Inferior parietal cortex (tissue), 1 donor: Measurements from ENCODE around the gene RHEBL1.

ENCODE experiments used
- DNase-seq: peaks from one replicate; pipeline ENCODE4 v3.0.0-alpha.2; 2016; ENCODE audit errors: extremely low spot score

Gene RHEBL1

GRCh38 chr12:49054524-49054923 lies 15.3 kb downstream of the RHEBL1 start:
- DNase-seq: no peak

- DNase-seq: no peak
Observed at GRCh38 chr12:49054096-49054495, 15.7 kb downstream of the RHEBL1 start.

- DNase-seq: no peak
Observed at GRCh38 chr12:49052451-49053208, 17.1 kb downstream of the RHEBL1 start.

DNA sequence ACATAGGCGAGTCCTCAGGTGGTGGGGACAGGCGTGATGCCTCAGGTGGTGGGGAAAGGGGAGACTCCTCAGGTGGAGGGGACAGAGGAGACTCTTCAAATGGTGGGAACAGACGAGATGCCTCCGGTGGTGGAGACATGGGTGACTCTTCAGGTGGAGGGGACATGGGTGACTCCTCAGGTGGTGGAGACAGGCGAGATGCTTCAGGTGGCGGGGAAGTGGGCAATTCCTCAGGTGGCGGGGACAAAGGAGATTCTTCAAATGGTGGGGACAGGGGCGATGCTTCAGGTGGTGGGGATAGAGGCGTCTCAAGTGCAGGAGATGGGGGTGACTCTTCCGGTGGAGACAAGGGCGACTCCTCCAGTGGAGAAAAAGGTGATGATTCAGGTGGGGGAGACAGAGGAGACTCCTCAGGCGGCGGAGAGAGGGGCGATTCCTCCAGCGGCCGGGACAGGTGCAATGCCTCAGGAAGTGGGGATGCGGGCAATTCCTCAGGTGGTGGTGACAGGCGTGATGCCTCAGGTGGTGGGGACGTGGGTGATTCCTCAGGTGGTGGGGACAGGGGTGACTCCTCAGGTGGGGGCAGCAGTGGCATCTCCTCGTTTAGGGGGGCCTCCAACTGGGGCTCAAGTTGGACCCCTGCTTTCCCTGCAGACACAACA lies 17.9 kb downstream of the RHEBL1 start:
- no peak for DNase-seq

- DNase-seq: no peak
Observed at GRCh38 chr12:49051373-49051764, 18.4 kb downstream of the RHEBL1 start.

DNA sequence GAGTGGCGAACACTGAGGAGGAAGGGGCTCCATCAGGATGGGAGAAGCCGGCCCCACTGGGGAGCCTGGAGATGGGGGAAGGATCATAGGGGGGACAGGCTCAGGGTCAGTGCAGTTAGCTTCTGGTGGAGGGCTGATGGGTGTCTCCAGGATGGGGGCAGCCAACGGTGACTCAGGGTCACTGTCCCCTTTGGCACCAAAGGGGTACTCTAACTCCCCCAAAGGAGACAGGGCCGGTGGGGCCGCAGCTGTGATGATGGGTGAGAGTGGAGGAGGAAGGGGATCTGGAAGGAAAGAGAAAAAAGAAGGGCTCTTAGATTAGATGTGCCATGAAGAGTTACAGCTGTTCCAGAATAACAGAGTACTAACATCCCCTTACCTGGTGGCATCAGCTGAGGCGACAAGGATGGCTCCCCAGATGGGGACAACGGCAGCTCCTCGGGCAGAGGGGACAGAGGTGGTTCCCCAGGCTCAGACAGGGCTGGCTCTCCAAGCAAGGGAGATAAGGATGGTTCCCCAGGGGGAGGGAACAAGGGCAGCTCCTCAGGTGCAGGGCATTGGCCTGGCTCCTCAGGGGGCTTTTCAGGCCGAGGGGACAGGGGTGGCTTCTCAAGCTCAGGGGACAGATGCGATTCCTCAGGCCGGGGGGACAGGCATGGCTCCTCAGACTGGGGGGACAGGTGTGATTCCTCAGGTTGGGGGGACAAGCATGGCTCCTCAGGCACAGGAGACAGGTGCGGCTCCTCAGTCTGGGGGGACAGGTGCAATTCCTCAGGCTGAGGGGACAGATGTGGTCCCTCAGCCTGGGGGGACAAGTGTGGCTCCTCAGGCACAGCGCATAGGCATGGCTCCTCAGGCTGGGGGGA lies 19.0 kb downstream of the RHEBL1 start:
- no peak for DNase-seq

DNA sequence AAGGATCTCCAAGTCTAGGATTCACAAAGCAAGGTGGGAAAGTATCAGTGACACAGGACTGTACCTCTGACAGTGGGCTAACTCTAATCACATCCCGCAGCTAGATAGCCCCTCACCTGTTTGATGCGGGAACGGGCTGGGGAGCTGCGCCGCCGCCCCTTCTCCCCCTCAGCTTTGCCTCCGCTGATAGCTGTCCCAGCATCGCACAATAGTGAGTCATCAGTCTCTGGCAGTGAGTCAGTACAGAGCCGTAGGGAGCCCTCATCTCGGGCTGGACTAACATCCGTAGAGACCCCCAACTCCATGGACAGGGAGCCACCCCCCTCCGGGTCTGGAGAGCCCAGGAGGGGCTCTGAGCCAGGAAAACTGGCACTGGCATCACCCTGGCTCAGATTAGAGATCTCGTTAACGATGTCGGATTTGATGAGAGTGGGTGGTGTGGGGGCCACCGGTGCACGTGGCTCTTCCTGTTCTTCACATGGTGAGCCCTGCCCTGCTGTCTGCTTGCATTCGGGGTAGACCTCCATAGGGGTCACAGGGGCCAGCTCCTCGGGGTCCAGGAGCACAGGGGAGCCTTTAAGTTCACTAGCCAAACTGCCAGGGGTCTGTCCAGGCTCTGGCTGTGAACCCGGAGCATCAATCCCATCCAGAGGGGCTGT lies 20.1 kb downstream of the RHEBL1 start:
- no peak for DNase-seq

GRCh38 chr12:49048953-49049352 lies 20.8 kb downstream of the RHEBL1 start:
- DNase-seq: no peak

- no peak for DNase-seq
Observed at GRCh38 chr12:49046129-49046895, 23.5 kb downstream of the RHEBL1 start.

- DNase-seq: no peak
Observed at GRCh38 chr12:49044660-49045059, 25.1 kb downstream of the RHEBL1 start.

GRCh38 chr12:49043856-49044258 lies 25.9 kb downstream of the RHEBL1 start:
- peak; percentile 50 for DNase-seq

- DNase-seq: no peak
Observed at GRCh38 chr12:49043241-49043640, 26.5 kb downstream of the RHEBL1 start.

GRCh38 chr12:49041881-49042484 lies 27.8 kb downstream of the RHEBL1 start:
- DNase-seq: no peak

DNA sequence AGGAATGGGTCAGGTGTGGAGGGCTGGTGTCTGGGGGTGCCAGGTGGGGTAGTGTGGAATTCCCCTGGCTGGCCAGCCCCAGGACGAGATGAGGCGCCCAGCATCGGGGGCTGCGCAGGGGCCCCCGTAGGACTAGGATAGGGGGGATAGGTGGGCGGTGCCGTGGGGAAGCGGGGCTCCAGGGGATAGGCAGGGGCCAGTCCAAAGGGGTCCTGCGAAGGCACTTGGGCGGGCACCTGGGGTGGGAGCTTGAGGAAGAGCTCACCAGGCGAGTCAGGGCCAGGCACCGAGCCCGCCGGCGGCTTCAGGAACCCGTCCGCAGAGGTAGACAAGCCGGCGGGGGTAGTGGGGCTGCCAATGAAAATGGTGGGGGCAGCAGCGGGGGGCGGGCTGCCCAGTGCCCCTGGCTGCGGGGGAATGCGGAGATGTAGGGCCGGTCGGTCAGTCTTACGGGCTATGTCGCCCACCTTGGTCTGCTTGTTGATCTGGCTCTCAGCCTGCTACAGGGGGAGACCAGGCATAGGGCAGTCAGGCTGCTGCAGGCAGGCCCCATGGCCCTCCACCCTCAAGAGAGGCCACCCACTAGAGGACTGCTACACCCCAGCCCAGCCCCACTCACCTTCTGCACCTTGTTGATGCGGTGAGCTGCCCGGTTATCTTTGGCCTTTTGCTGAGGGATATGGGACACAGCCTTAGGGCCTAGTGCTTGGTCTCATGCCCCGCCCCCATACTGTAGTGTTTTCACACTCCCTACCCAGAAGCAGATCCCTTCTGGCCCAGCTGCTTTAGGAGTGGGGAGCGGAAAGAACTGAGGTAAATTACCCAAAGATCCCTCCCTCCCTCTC lies 28.5 kb downstream of the RHEBL1 start:
- DNase-seq: no peak

DNA sequence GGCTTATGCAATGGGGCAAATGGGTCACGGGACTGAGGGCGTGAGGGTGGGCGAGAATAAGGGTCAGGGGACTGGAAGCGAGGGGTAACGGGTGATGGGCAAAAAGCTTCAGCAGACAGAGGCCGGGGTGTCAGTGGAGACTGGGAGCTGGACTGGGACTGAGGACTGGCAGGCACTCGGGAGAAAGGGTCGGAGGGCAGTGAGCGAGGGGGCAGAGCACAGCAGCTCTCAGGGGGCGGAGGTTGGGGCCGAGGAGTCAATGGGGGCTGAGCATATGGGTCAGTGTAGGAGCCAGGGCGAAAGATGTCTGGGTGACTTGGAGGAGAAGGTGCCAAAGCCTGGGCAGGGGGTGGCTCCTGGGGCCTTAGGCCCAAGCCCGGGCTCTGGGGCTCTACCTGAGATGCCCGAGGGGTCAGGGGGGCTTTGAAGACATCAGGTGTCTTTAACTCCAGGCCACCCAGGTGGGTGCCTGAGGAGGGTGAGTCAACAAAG lies 29.4 kb downstream of the RHEBL1 start:
- no peak for DNase-seq

- DNase-seq: no peak
Observed at GRCh38 chr12:49039421-49040363, 30.1 kb downstream of the RHEBL1 start.

GRCh38 chr12:49038291-49038955 lies 31.4 kb downstream of the RHEBL1 start:
- DNase-seq: no peak

DNA sequence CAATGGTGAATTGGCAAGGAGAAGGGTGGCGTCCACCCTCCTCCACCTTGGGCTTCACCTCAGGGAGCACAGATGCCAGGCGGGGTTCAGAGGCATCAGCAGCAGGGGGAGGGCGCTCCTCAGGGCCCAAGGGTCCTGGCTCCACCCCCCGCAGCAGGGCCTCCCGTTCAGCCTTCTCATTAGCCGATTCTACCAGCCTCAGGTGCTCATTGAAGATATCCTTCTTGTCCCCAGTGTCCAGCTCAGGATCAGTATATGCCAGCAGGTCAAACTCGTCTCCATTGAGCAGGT lies 31.9 kb downstream of the RHEBL1 start:
- no peak for DNase-seq
